Fibroblast of peridontal ligament (primary cell): ENCODE results near the gene NAGLU.
A peak's percentile ranks its signal among the peaks of the same experiment; 100 is the strongest.
"Not testable (repeated sequence)": the region's sequence is repeated elsewhere in the genome, so short reads cannot be mapped to it uniquely, and the experiment has no call there.

Experiments used
- DNase-seq: peaks from one replicate; pipeline ENCODE4 v3.0.0-alpha.2; 2010; ENCODE audit errors: extremely low read depth

The NAGLU gene

GRCh38 chr17:42544874-42545283, 8.8 kb downstream of the NAGLU start:
- DNase-seq: no peak

GRCh38 chr17:42545755-42546505, 9.9 kb downstream of the NAGLU start:
- DNase-seq: not testable (repeated sequence)

- no peak for DNase-seq
Observed at GRCh38 chr17:42547001-42547461, 11.0 kb downstream of the NAGLU start.

- DNase-seq: no peak
Observed at GRCh38 chr17:42547698-42548069, 11.6 kb downstream of the NAGLU start.

GRCh38 chr17:42548070-42548837, 12.2 kb downstream of the NAGLU start:
- no peak for DNase-seq

GRCh38 chr17:42548993-42549755, 13.1 kb downstream of the NAGLU start:
- DNase-seq: no peak

- DNase-seq: not testable (repeated sequence)
Observed at GRCh38 chr17:42552736-42553135, 16.7 kb downstream of the NAGLU start, which contains the start of gene HSD17B1. Gene HSD17B1, plus strand, starts transcription at chr17:42552923. Its CDS starts 11 bp downstream, at chr17:42552934.

- DNase-seq: no peak
Observed at GRCh38 chr17:42553161-42553818, 17.2 kb downstream of the NAGLU start.

- DNase-seq: no peak
Observed at GRCh38 chr17:42553866-42554249, 17.8 kb downstream of the NAGLU start.

- DNase-seq: peak; percentile 63
Observed at GRCh38 chr17:42554250-42555121, 18.4 kb downstream of the NAGLU start.

- DNase-seq: no peak
Observed at GRCh38 chr17:42555122-42555622, 19.1 kb downstream of the NAGLU start.

GRCh38 chr17:42555961-42556617, 20.0 kb downstream of the NAGLU start:
- DNase-seq: not testable (repeated sequence)

GRCh38 chr17:42559075-42559474, 23.0 kb downstream of the NAGLU start:
- DNase-seq: no peak

- DNase-seq: no peak
Observed at GRCh38 chr17:42560246-42560645, 24.2 kb downstream of the NAGLU start.

GRCh38 chr17:42561897-42562387, 25.9 kb downstream of the NAGLU start, which contains the start of gene COASY:
Gene COASY, plus strand, starts transcription at chr17:42562148. Its CDS starts 475 bp downstream, at chr17:42562623.
- DNase-seq: peak; percentile 99

GRCh38 chr17:42562388-42563142, 26.5 kb downstream of the NAGLU start:
- peak; percentile 21 for DNase-seq

- no peak for DNase-seq
Observed at GRCh38 chr17:42563143-42563509, 27.1 kb downstream of the NAGLU start.

- no peak for DNase-seq
Observed at GRCh38 chr17:42563543-42563942, 27.5 kb downstream of the NAGLU start.

- no peak for DNase-seq
Observed at GRCh38 chr17:42563950-42564349, 27.9 kb downstream of the NAGLU start.
